Measurements from ENCODE around the gene TREX2. TPM values are rescaled to one million over a fixed set of nuclear protein-coding genes. Genes with fewer than 3 reads are reported as not detected.
"Not testable (repeated sequence)": the region's sequence is repeated elsewhere in the genome, so short reads cannot be mapped to it uniquely, and the experiment has no call there.

The TREX2 gene
- polyA plus RNA-seq, 4 donors: 0.45 to 0.81 (median 0.47) TPM; not detected in 1

- no peak for FAIRE-seq
- Histone ChIP-seq H3K27ac (ENCODE audit: low read depth in 1 of 3, low read length in 2 of 3) (no peak overlapping the region), H3K9me3 (ENCODE audit: control insufficient read depth in 2 of 2, insufficient read depth in 1 of 2, low read depth in 1 of 2, low read length in 1 of 2) (no peaks in the 10 kb centered on the region), H3K4me1 (ENCODE audit: control insufficient read depth in 3 of 3, insufficient read depth in 2 of 3, low read depth in 1 of 3, low read length in 2 of 3) (no peaks in the 10 kb centered on the region), H3K4me3 (ENCODE audit: low read depth in 1 of 3, low read length in 3 of 3) (no peak overlapping the region), H3K36me3 (ENCODE audit: control insufficient read depth in 3 of 3, insufficient read depth in 2 of 3, low read depth in 1 of 3, low read length in 3 of 3) (no peaks in the 10 kb centered on the region), H3K27me3 (ENCODE audit: control insufficient read depth in 3 of 3, insufficient read depth in 3 of 3, low read length in 3 of 3) (no peaks in the 10 kb centered on the region)
- WGBS, 3 donors: 46 to 76% (median 73%) methylated on average over 13 to 30 of the region's 30 CpGs
- peak in 1 of 2 donors; percentile 78 for DNase-seq
Observed at GRCh38 chrX:153409414-153410101, 36.3 kb downstream of the TREX2 start.

- H3K4me1 ChIP-seq (ENCODE audit: control insufficient read depth in 3 of 3, insufficient read depth in 2 of 3, low read depth in 1 of 3, low read length in 2 of 3): no peaks in the 10 kb centered on the region
- H3K27ac ChIP-seq (ENCODE audit: low read depth in 1 of 3, low read length in 2 of 3): no peak overlapping the region
- no peak for FAIRE-seq
- no peaks in the 10 kb centered on the region for H3K9me3 ChIP-seq (ENCODE audit: control insufficient read depth in 2 of 2, insufficient read depth in 1 of 2, low read depth in 1 of 2, low read length in 1 of 2)
- WGBS, 3 donors: 84 to 90% (median 84%) methylated on average over 8 to 12 of the region's 12 CpGs
- DNase-seq: no peak
- no peaks in the 10 kb centered on the region for H3K36me3 ChIP-seq (ENCODE audit: control insufficient read depth in 3 of 3, insufficient read depth in 2 of 3, low read depth in 1 of 3, low read length in 3 of 3)
- no peaks in the 10 kb centered on the region for H3K27me3 ChIP-seq (ENCODE audit: control insufficient read depth in 3 of 3, insufficient read depth in 3 of 3, low read length in 3 of 3)
- H3K4me3 ChIP-seq (ENCODE audit: low read depth in 1 of 3, low read length in 3 of 3): no peak overlapping the region
Observed at GRCh38 chrX:153408871-153409351, 36.9 kb downstream of the TREX2 start.

GRCh38 chrX:153408221-153408721, 37.6 kb downstream of the TREX2 start:
- no peak for FAIRE-seq
- no peak for DNase-seq
- Histone ChIP-seq H3K27ac (ENCODE audit: low read depth in 1 of 3, low read length in 2 of 3) (no peak overlapping the region), H3K36me3 (ENCODE audit: control insufficient read depth in 3 of 3, insufficient read depth in 2 of 3, low read depth in 1 of 3, low read length in 3 of 3) (no peaks in the 10 kb centered on the region), H3K4me3 (ENCODE audit: low read depth in 1 of 3, low read length in 3 of 3) (no peak overlapping the region), H3K9me3 (ENCODE audit: control insufficient read depth in 2 of 2, insufficient read depth in 1 of 2, low read depth in 1 of 2, low read length in 1 of 2) (no peaks in the 10 kb centered on the region), H3K4me1 (ENCODE audit: control insufficient read depth in 3 of 3, insufficient read depth in 2 of 3, low read depth in 1 of 3, low read length in 2 of 3) (no peaks in the 10 kb centered on the region), H3K27me3 (ENCODE audit: control insufficient read depth in 3 of 3, insufficient read depth in 3 of 3, low read length in 3 of 3) (no peaks in the 10 kb centered on the region)
- WGBS, 3 donors: 71 to 83% (median 74%) methylated on average over 8 to 10 of the region's 10 CpGs

- no peak overlapping the region for H3K27ac ChIP-seq (ENCODE audit: low read depth in 1 of 3, low read length in 2 of 3)
- H3K36me3 ChIP-seq (ENCODE audit: control insufficient read depth in 3 of 3, insufficient read depth in 2 of 3, low read depth in 1 of 3, low read length in 3 of 3): no peaks in the 10 kb centered on the region
- WGBS, 3 donors: 49 to 61% (median 52%) methylated on average over 3 of the region's 3 CpGs
- no peaks in the 10 kb centered on the region for H3K9me3 ChIP-seq (ENCODE audit: control insufficient read depth in 2 of 2, insufficient read depth in 1 of 2, low read depth in 1 of 2, low read length in 1 of 2)
- FAIRE-seq: no peak
- DNase-seq: peak in 1 of 2 donors; percentile 5
- no peaks in the 10 kb centered on the region for H3K27me3 ChIP-seq (ENCODE audit: control insufficient read depth in 3 of 3, insufficient read depth in 3 of 3, low read length in 3 of 3)
- no peaks in the 10 kb centered on the region for H3K4me1 ChIP-seq (ENCODE audit: control insufficient read depth in 3 of 3, insufficient read depth in 2 of 3, low read depth in 1 of 3, low read length in 2 of 3)
- no peak overlapping the region for H3K4me3 ChIP-seq (ENCODE audit: low read depth in 1 of 3, low read length in 3 of 3)
Observed at GRCh38 chrX:153407736-153408135, 38.1 kb downstream of the TREX2 start.

GRCh38 chrX:153406903-153407302, 39.0 kb downstream of the TREX2 start:
- no peak for FAIRE-seq
- H3K36me3 ChIP-seq (ENCODE audit: control insufficient read depth in 3 of 3, insufficient read depth in 2 of 3, low read depth in 1 of 3, low read length in 3 of 3): no peaks in the 10 kb centered on the region

GRCh38 chrX:153406011-153406410, 39.8 kb downstream of the TREX2 start:
- no peak for FAIRE-seq
- H3K36me3 ChIP-seq (ENCODE audit: control insufficient read depth in 3 of 3, insufficient read depth in 2 of 3, low read depth in 1 of 3, low read length in 3 of 3): no peaks in the 10 kb centered on the region

More at GRCh38 chrX:153406903-153407302, 39.0 kb downstream of the TREX2 start:
- H3K27me3 ChIP-seq (ENCODE audit: control insufficient read depth in 3 of 3, insufficient read depth in 3 of 3, low read length in 3 of 3): no peaks in the 10 kb centered on the region
- no peaks in the 10 kb centered on the region for H3K9me3 ChIP-seq (ENCODE audit: control insufficient read depth in 2 of 2, insufficient read depth in 1 of 2, low read depth in 1 of 2, low read length in 1 of 2)
- H3K27ac ChIP-seq (ENCODE audit: low read depth in 1 of 3, low read length in 2 of 3): no peak overlapping the region
- H3K4me3 ChIP-seq (ENCODE audit: low read depth in 1 of 3, low read length in 3 of 3): no peak overlapping the region
- no peak for DNase-seq
- 35 to 82% (median 55%) methylated on average over 7 of the region's 7 CpGs for WGBS, 3 donors
- H3K4me1 ChIP-seq (ENCODE audit: control insufficient read depth in 3 of 3, insufficient read depth in 2 of 3, low read depth in 1 of 3, low read length in 2 of 3): no peaks in the 10 kb centered on the region

GRCh38 chrX:153405426-153405825, 40.4 kb downstream of the TREX2 start:
- H3K27ac ChIP-seq (ENCODE audit: low read depth in 1 of 3, low read length in 2 of 3): no peak overlapping the region

More at GRCh38 chrX:153406011-153406410, 39.8 kb downstream of the TREX2 start:
- Histone ChIP-seq H3K27ac (ENCODE audit: low read depth in 1 of 3, low read length in 2 of 3) (no peak overlapping the region), H3K4me3 (ENCODE audit: low read depth in 1 of 3, low read length in 3 of 3) (no peak overlapping the region), H3K27me3 (ENCODE audit: control insufficient read depth in 3 of 3, insufficient read depth in 3 of 3, low read length in 3 of 3) (no peaks in the 10 kb centered on the region), H3K4me1 (ENCODE audit: control insufficient read depth in 3 of 3, insufficient read depth in 2 of 3, low read depth in 1 of 3, low read length in 2 of 3) (no peaks in the 10 kb centered on the region), H3K9me3 (ENCODE audit: control insufficient read depth in 2 of 2, insufficient read depth in 1 of 2, low read depth in 1 of 2, low read length in 1 of 2) (no peaks in the 10 kb centered on the region)
- 82 to 96% (median 91%) methylated on average over 9 of the region's 9 CpGs for WGBS, 3 donors
- DNase-seq: no peak

GRCh38 chrX:153404333-153404732, 41.5 kb downstream of the TREX2 start:
- H3K27ac ChIP-seq (ENCODE audit: low read depth in 1 of 3, low read length in 2 of 3); DNase-seq; H3K9me3 ChIP-seq (ENCODE audit: control insufficient read depth in 2 of 2, insufficient read depth in 1 of 2, low read depth in 1 of 2, low read length in 1 of 2); H3K36me3 ChIP-seq (ENCODE audit: control insufficient read depth in 3 of 3, insufficient read depth in 2 of 3, low read depth in 1 of 3, low read length in 3 of 3); H3K4me3 ChIP-seq (ENCODE audit: low read depth in 1 of 3, low read length in 3 of 3); H3K4me1 ChIP-seq (ENCODE audit: control insufficient read depth in 3 of 3, insufficient read depth in 2 of 3, low read depth in 1 of 3, low read length in 2 of 3); H3K27me3 ChIP-seq (ENCODE audit: control insufficient read depth in 3 of 3, insufficient read depth in 3 of 3, low read length in 3 of 3): not testable (repeated sequence)
- 57 to 84% (median 66%) methylated on average over 5 of the region's 5 CpGs for WGBS, 3 donors
- peak; percentile 47 for FAIRE-seq

More at GRCh38 chrX:153405426-153405825, 40.4 kb downstream of the TREX2 start:
- H3K9me3 ChIP-seq (ENCODE audit: control insufficient read depth in 2 of 2, insufficient read depth in 1 of 2, low read depth in 1 of 2, low read length in 1 of 2): no peaks in the 10 kb centered on the region
- FAIRE-seq (no peak), DNase-seq (no peak)
- H3K4me1 ChIP-seq (ENCODE audit: control insufficient read depth in 3 of 3, insufficient read depth in 2 of 3, low read depth in 1 of 3, low read length in 2 of 3): no peaks in the 10 kb centered on the region
- H3K27me3 ChIP-seq (ENCODE audit: control insufficient read depth in 3 of 3, insufficient read depth in 3 of 3, low read length in 3 of 3): no peaks in the 10 kb centered on the region
- no peak overlapping the region for H3K4me3 ChIP-seq (ENCODE audit: low read depth in 1 of 3, low read length in 3 of 3)
- H3K36me3 ChIP-seq (ENCODE audit: control insufficient read depth in 3 of 3, insufficient read depth in 2 of 3, low read depth in 1 of 3, low read length in 3 of 3): no peaks in the 10 kb centered on the region
- 40 to 45% (median 42%) methylated on average over 5 of the region's 5 CpGs for WGBS, 3 donors
